NCI-H1930 (cell line): ENCODE results near the gene NUPR1.
"Not testable (repeated sequence)": the region's sequence is repeated elsewhere in the genome, so short reads cannot be mapped to it uniquely, and the experiment has no call there.

ENCODE experiments used
- DNase-seq, 2 experiments: peaks; one replicate each; lab custom pipeline; 2025; lab: John Stamatoyannopoulos, UW

The NUPR1 gene

DNA sequence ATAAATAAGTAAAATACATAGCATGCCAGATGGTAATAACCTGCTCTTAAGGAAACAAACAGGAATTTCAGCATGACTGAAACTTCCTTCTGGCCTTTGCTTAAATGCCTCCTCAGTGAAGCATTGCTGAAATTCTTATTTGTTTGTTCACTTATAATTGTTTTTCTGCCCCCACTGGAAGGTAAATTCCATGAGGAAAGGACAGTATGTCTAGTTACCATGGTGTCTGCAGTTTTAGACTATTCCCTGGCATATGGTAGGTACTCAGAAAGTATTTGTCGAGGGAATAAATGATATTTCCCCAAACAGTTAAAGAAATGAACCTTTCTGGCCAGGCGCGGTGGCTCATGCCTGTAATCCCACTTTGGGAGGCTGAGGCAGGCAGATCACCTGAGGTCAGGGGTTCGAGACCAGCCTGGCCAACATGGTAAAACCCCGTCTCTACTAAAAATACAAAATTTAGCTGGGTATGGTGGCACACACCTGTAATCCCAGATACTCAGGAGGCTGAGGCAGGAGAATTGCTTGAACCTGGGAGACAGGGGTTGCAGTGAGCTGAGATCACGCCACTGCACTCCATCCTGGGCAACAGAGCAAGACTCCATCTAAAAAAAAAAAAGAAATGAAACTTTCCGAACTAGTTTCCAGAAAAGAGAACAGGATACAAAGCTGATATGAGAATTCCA is 11.5 kb downstream of the NUPR1 start:
- DNase-seq: not testable (repeated sequence)

DNA sequence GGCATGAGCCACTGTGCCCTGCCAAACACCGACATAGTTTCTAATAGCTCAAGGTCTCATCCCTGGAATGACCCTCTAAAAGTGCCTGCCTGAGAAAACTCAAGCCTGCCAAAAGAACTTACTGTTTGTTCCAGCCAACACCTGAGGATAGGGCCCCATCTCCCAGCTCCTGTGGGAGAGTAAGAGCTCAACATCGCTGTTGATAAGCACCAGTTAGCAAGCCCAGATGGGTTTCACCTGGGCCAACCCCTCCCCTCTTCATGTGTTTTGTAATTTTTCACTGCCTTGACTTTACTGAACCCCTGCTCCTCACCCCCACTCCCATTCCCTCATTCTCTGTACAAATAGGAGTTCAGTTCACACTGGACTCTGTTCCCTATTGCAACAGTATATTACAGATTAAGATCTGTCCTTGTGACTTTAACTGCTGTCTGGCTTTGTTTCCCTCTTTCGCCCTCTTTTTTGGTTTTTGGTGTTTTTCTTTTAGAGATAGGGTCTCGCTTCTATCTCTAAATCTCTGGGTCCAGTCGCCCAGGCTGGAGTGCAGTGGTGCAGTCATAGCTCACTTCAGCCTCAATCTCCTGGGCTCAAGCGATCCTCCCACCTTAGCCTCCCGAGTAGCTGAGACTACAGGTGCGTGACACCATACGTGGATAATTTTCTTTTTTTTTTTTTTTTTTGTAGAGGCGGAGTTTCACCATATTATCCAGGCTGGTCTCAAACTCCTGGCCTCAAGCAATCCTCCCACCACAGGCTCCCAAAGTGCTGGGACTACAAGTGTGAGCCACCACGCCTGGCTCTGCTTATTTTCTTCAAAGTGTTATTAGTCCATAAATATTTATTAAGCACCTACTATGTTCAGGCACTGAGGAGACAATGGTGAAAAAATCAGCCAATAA is 12.3 kb downstream of the NUPR1 start:
- DNase-seq: no peak

DNA sequence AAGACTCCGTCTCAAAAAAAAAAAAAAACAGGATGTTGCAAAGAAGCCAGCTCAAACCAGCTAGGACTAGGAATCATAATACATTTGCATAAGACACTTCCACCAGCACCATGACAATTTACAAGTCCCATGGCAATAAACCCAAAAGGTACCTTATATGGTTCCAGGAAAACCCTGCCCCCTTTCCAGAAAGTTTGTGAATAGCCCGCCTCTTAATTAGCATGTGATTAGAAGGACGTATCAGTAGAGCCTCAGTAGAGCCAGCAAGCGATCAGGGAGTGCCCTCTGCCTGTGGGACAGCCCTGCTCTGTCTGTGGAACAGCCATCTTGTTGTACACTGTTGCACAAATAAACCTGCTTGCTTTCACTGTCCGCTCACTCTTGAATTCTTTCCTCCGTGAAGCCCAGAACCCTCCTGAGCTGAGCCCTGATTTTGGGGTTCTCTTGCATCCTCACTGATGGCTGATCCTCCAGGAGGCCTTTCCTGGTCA is 14.0 kb downstream of the NUPR1 start:
- no peak for DNase-seq

DNA sequence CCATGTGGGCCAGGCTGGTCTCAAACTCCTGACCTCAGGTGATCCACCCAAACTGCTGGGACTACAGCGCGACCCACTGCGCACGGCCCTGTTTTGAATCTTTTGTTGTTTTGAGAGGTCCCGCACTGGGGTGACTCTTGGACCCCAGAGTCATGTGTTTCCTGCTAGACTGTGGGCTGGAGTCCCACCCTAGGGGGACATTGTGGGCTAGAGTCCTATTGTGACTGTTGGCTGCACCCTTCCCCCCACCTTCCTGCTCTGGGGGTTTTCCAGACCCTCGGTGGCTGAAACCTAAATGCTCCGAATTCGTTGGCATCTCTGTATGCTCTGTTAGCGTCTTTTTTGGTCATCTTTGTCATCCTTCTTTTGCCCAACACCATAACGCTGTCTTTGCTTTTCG is 16.0 kb downstream of the NUPR1 start:
- no peak for DNase-seq

DNA sequence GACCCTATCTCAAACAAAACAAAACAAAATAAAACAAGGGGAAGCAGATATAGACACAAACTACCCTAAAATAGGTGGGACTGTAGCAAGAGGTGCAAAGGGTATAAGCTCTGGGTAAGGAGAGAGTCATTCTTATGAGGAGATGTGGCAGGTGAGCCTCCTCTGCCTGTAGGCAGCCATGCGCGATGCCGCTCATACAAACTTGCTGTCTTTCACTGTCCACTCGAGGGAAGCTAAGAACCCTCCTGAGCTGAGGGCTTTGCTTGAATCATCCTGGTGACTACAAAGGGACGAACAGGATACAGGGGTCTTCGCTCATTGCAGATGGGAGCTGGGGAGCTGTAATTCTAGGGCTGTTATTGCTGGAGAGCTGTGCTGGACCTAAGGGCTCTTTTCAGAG is 17.3 kb downstream of the NUPR1 start:
- DNase-seq: no peak

DNA sequence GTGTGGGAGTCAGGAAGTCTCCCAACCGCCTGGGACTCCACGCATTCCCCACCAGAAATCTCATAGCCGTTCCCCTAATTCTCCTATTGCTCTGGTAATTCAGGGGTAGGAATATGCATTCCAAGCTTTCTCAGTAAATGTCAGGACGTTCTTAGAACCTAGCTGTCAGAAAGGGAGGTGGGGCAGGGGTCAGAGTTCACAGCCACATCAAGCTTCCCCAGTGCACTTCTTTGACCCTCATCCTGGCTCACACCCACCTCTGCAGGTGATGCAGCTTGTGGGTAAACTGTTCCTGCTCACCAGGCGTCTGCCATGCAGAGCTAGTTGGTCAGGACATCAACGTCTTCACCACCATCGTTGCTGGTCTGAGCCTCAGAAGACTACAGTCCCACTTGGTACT is 18.1 kb downstream of the NUPR1 start:
- DNase-seq: no peak

DNA sequence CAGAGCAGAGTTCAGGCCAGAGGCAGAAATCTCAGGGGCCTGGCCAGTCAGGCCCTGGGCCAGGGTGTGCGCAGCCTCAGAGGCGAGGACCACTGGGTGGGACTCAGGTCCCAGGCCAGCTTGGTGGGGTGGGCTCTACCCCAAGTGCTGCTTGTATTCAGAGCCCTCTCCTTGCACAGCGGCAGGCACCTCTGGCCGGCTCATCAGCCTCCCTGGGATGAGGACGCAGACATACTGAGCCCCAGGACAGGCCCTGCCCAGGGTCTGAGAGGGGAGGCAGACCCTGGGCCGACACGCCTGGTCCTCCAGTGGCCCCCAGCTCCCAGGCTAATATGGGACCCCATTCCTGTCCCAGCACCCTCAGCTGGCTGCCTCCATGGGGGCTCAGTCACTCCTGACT is 24.5 kb downstream of the NUPR1 start:
- no peak for DNase-seq

DNA sequence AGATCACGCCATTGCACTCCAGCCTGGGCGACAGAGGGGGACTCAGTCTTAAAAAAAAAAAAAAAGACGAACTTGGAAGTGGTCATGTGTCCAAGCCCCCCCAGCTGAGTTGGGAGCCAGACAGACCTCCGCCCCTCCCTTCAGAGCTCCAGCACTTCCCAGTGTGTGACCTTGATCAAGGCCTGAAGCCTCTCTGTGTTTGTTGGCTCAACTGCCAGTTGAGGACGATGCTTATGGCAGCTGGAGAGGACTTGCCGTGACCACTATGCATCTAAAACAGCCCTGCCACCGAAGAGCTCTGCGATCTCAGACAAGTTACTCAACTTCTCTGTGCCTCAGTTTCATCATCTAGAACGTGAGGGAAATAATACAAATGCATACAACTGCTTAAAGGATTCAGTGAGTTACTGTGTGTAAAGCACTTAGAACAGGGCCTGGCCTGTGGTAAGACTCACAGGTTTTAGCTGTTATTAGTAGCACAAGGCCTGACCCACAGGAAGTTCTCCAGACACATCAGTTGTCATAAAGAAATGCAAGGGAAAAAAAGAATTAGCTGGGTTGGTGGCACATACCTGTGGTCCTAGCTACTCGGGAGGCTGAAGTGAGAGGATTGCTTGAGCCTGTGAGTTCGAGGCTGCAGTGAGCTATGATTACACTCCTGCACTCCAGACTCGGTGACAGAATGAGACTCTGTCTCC is 25.1 kb downstream of the NUPR1 start:
- no peak for DNase-seq

DNA sequence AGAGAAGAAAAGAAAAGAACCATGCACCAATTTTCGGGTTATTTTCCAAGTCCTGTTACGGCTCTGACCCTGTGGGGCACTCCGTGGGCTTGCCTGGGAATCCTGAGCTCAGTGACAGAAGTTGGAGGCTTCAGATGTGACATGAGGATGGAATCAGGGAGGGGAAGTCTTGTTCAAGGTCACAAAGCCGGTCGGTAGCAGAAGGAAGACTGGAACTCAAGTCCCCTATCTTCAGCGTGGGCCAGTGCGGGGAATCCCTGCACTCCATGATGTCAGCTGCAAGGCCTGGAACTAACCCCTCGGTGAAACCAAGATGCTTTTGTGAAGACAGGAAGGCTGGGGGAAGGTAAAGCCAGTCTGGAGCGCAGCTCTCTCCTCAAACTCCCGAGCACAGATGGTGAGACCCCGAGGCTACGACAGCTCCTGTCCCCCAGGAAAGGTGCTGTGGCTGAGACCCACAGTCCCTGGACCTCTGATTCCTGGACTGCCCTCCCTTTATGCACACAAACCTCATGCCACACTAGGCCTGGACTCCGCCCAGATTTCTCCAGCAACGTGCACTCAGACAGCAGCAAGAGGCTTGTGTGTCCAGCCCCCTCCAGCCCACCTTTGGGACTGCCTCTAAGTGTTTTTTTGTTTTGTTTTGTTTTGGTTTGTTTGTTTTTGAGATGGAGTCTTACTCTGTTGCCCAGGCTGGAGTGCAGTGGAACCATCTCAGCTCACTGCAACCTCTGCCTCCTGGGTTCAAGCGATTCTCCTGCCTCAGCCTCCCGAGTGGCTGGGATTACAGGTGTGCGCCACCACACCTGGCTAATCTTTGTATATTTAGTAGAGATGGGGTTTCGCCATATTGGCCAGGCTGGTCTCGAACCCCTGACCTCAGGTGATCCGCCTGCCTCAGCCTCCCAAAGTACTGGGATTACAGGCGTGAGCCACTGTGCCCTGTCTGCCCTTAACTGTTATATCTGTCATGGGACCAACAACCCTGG is 26.7 kb downstream of the NUPR1 start:
- DNase-seq: no peak

DNA sequence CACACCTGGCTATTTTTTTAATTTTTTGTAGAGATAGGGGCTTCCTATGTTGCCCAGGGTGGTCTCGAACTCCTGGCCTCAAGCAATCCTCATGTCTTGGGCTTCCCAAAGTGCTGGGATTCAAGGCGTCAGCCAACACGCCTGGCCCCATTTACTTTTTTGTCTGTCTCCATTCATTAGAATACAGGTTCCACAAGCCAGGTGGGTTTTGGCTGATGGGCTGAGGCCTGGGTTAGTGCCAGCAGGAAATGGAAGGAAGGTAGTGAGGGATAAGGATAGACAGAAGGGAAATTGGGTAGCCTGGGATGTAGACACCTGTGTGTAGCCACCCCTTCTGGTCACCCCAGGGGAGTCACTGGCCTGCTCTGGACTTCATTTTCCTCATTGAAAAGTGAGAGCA is 27.7 kb downstream of the NUPR1 start:
- DNase-seq: no peak

DNA sequence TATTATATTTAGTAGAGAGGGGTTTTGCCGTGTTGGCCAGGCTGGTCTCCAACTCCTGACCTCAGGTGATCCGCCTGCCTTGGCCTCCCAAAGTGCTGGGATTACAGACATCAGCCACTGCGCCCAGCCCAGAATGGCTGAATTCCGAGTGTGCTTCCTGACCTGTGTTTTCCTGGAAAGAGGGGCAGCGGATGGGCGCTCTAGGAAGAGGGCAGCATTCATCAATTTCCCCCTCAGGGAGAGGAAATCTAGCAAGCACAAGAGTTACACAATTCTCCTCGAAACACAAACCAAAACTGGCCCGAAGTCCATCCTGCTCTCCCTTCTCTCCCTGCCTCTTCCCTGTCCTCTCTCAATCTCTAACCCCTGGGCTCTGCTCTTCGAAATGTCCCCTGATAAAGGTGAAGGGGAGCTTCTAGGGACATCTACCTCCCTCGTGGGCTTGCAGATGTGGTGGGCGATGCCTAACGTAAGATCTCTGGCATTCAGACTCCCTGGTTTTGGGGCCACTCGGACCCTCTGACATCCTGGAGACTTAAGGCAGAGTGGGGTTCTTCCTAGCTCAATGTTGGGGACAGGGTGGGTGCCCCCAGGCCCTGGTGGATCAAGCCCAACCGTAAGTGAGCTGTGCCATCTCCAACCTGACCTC is 33.2 kb downstream of the NUPR1 start:
- DNase-seq: no peak

DNA sequence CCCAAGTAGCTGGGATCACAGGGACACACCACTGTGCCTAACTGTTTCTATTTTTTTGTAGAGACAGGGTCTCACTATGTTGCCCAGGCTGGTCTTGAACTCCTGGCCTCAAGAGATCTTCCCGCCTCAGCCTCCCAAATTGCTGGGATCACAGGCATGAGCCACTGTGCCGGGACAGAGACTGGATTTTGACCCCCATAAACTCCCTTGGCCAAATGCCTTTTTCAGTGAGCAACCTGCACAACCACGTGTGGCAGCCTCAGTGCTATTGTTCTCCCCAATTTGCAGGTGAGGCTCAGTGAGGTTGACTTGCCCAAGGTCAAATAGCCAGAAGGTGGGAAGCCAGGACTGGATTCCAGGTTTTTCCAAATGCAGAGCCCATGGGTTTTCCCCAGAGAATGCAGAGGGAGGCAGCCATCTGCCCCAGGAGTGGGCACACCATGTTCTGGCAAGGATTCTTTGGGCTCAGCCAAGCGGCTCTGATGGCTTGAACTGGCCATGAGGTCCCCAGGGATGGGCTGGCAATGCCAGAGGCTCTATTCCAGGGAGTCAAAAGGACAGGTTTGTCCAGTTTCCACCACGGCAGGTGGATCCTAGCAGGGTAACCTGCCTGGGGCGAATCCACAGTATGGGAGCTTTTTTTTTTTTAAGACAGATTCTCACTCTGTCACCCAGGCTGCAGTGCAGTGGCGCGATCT is 33.9 kb downstream of the NUPR1 start:
- no peak for DNase-seq

DNA sequence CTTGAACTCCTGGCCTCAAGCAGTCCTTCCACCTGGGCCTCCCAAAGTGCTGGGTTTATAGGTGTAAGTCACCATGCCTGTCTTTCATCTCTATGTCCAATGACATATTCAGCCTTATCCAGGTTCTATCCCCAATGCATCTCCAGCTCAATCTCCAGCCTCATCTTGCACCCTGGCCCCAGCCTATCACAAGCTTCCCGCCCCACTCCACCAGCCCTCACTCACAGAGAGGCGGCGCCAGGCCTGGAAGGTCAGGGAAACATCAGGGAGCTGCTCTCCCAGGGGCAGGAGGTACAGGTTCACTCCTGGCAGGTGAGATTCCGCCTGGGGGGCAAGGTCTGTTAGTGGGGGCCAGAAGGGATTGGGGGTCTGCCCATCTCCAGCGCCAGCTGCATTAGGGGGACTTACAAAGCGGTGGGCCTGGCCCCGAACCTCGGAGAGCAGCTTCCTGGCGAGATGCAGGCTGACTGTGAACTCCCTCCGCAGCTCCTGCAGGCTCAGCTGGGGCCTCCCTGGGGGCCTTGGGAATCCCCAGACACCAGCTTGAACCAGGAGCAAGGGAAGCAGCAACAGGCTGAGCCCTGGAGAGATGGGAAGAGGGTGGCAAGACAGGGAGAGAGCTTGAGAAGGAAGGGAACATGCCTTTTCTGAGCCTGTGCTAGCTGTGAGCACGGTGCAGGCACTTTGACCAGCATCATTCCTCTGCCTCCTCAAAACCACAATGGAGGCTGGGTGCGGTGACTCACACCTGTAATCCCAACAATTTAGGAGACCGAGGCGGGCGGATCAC is 35.1 kb downstream of the NUPR1 start:
- DNase-seq: no peak

DNA sequence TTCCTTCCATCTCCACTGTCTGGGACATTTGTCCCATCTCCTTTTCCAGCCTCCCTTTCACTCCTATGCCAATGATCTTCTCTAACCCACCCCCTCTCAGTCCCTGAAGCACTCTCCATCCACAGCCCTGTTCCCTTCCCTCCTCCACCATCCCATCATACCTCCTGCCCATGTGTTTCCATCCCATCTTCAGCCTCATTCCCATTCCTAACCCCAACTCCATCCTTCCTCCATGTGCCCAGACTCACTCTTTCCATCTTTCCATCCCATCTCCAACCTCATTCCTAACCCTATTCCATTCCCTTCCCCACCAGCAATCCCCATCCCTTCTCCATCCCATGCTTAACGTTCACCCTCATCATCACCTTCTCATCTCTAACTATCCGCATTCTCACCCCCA is 36.5 kb downstream of the NUPR1 start:
- no peak for DNase-seq

DNA sequence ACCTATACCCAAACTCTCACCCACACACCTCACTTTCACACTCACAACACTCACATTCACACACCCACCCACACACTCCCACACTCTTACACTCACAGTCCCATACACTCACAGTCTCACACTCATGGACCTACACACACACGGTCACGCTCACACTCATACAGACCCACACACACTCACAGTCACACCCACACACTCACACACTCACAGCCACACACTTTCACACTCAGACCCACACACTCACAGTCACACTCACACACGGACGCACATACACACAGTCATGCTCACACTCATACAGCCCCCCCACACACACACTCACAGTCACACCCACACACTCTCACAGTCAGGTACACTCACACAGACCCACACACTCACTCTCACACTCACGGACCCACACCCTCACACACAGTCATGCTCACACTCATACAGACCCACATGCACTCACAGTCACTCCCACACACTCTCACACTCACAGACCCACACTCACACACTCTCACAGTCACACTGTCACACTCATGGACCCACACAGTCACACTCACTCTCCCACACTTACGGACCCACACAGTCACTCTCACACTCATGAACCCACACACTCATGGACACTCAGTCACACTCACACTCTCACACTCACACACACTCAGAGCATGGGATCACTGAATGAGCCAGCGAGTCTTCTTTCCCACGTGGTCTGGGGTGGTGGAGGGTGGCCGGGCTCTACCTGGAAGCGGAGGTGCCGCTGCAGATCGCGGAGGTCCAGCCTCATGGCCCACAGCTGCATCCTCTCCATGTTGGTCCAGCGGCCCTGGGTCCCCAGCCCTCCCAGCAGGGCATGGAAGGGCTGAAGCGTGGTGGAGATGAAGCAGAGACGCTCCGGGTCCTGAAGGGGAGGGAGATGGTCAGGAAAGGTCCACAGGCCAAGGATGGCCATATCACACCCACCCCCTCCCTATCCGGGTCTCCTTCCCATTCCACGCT is 37.2 kb downstream of the NUPR1 start:
- no peak for DNase-seq

DNA sequence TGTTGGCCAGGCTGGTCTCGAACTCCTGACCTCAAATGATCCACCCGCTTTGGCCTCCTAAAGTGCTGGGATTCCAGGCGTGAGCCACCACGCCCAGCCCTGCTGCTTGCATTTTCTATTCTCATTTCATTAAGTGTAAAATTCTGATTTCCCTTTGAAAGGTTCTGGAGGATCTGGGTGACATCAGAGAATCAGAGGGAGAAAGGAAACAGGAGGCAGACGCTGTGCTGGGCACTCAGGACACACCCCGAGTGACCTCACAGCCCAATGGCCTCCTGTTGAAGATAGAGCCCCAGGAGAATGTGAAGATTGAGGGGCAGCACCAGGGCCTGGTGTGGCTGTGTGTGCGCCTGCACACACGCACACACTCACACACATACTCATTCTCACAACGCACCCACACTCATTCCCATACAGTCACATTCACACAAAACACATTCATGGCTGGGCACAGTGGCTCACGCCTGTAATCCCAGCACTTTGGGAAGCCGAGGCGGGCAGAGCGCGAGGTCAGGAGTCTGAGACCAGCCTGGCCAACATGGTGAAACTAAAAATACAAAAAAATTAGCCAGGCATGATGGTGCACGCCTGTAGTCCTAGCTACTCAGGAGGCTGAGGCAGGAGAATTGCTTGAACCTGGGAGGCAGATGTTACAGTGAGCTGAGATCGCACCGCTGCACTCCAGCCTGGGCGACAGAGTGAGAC is 38.1 kb downstream of the NUPR1 start:
- DNase-seq: not testable (repeated sequence)

DNA sequence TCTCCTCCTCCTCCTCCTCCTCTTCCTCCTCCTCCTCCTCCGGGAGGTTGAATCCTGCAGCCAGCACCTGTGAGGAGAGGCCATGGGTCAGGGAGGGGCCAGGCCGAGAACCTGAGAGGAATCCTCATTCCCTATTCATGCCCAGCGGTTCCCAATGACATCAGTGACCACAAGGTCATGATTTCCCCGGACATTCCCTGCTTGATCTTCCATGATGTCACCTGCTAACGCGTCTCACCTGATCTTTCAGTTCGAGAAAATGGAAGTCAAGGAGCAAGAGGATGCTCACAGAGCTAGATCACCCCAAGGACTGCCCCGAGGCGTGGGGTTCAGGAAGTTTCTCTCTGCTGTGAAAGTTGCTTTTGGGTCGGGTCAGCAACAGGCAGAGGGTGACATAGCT is 38.9 kb downstream of the NUPR1 start:
- DNase-seq: no peak
